SK-N-SH (cell line): ENCODE results near the gene OR5H15. TPM values are rescaled to one million over a fixed set of nuclear protein-coding genes. Genes with fewer than 3 reads are reported as not detected.

Experiments
- CTCF ChIA-PET: fragments of 300-600, 350-600 bp; formaldehyde crosslinking; extraction: SDS; loops from one replicate; lab custom pipeline; 2021; lab: Yijun Ruan, JAX
- POLR2A ChIA-PET: fragments of 350-600 bp; sonication (Branson Sonifier 250); formaldehyde crosslinking; extraction: SDS; loops from one replicate; lab custom pipeline; 2020; ENCODE audit warnings: antibody characterized with exemption, inconsistent platforms; lab: Yijun Ruan, JAX
- DNase-seq: peaks from one replicate; pipeline ENCODE4 v3.0.0; 2012
- H2AFZ ChIP-seq: fragments of 200-600 bp; sonication (generic); 2 replicates; pipeline ENCODE4 v1.8.1; 2016; ENCODE audit warnings: antibody characterized with exemption, mild to moderate bottlenecking, low read depth
- H3F3A ChIP-seq: fragments of 200-600 bp; sonication (generic); replicated peaks from 2 replicates; pipeline ENCODE3; 2016; ENCODE audit warnings: antibody characterized with exemption, mild to moderate bottlenecking; ENCODE audit not compliant: insufficient read depth
- H3K27ac ChIP-seq, 2 experiments: fragments of 200-500 bp in 1 of 2; fragments of 200-600 bp in 1 of 2; sonication (Bioruptor generic) in 1 of 2; sonication (generic), shearing (Covaris generic) in 1 of 2; 2 replicates each; pipeline versions ENCODE4 v1.5.1 to v1.6.1; 2014 to 2016; ENCODE audit warnings: low read depth in 2 of 2, inconsistent platforms in 1 of 2, low read length in 1 of 2, mild to moderate bottlenecking in 1 of 2, mixed read lengths in 1 of 2
- H3K27me3 ChIP-seq: fragments of 200-600 bp; sonication (generic), shearing (Covaris generic); 2 replicates; pipeline ENCODE4 v1.6.1; 2016; ENCODE audit warnings: mixed run types; ENCODE audit not compliant: insufficient read depth
- H3K36me3 ChIP-seq, 2 experiments: fragments of 200-500 bp in 1 of 2; fragments of 200-600 bp in 1 of 2; sonication (Bioruptor generic) in 1 of 2; sonication (generic) in 1 of 2; replicated peaks in 1 of 2; 2 replicates each; pipeline versions ENCODE3 to v1.5.1; 2014 to 2016; ENCODE audit warnings: low read length in 1 of 2, mild to moderate bottlenecking in 1 of 2; ENCODE audit not compliant: insufficient read depth in 2 of 2, control insufficient read depth in 1 of 2
- H3K4me1 ChIP-seq, 2 experiments: fragments of 200-500 bp in 1 of 2; fragments of 200-600 bp in 1 of 2; sonication (Bioruptor generic) in 1 of 2; sonication (generic), shearing (Covaris generic) in 1 of 2; 2 replicates each; pipeline versions ENCODE4 v1.5.1 to v1.6.1; 2014 to 2016; ENCODE audit warnings: low read depth in 1 of 2, low read length in 1 of 2, mixed run types in 1 of 2; ENCODE audit not compliant: insufficient read depth in 2 of 2, control insufficient read depth in 1 of 2
- H3K4me2 ChIP-seq: fragments of 200-600 bp; sonication (generic), shearing (Covaris generic); 2 replicates; pipeline ENCODE4 v1.6.1; 2017; ENCODE audit warnings: mixed run types
- H3K4me3 ChIP-seq, 2 experiments: fragments of 200-500 bp in 1 of 2; fragments of 200-600 bp in 1 of 2; sonication (Bioruptor generic) in 1 of 2; sonication (generic), shearing (Covaris generic) in 1 of 2; 2 replicates each; pipeline versions ENCODE4 v1.5.1 to v1.8.1; 2014 to 2016; ENCODE audit warnings: low read depth in 2 of 2, inconsistent platforms in 1 of 2, low read length in 1 of 2, mild to moderate bottlenecking in 1 of 2, mixed read lengths in 1 of 2, moderate library complexity in 1 of 2
- H3K79me2 ChIP-seq: fragments of 200-600 bp; sonication (generic); 2 replicates; pipeline ENCODE4 v1.8.1; 2017; ENCODE audit warnings: mild to moderate bottlenecking; ENCODE audit not compliant: insufficient read depth
- H3K9ac ChIP-seq: fragments of 200-600 bp; sonication (generic); 2 replicates; pipeline ENCODE4 v1.6.1; 2017; ENCODE audit warnings: mixed run types
- H3K9me2 ChIP-seq: fragments of 200-600 bp; sonication (generic); 2 replicates; pipeline ENCODE4 v1.6.1; 2017; ENCODE audit warnings: mixed run types
- H3K9me3 ChIP-seq: fragments of 200-600 bp; sonication (generic); 2 replicates; pipeline ENCODE4 v1.6.1; 2017; ENCODE audit warnings: mixed run types, mild to moderate bottlenecking, moderate library complexity
- H4K20me1 ChIP-seq: fragments of 200-600 bp; sonication (generic); 2 replicates; pipeline ENCODE4 v1.6.1; 2017; ENCODE audit warnings: mild to moderate bottlenecking, mixed run types; ENCODE audit not compliant: insufficient read depth
- CHD2 ChIP-seq: fragments of 150-350 bp; IDR thresholded peaks from 2 replicates; pipeline ENCODE4 v1.6.1; 2018; ENCODE audit warnings: low read length; ENCODE audit not compliant: partially characterized antibody
- CTCF ChIP-seq: fragments of 200-600 bp; sonication (generic); IDR thresholded peaks from 2 replicates; pipeline ENCODE4 v1.6.1; 2017; ENCODE audit warnings: antibody characterized with exemption, mild to moderate bottlenecking, moderate library complexity
- ELF1 ChIP-seq: IDR thresholded peaks from 2 replicates; pipeline ENCODE4 v1.4.0; 2012
- EP300 ChIP-seq, 2 experiments: IDR thresholded peaks; 2 replicates each; pipeline versions ENCODE4 v1.4.0 to v1.6.1; 2012; ENCODE audit warnings: borderline replicate concordance in 1 of 2, low read depth in 1 of 2, low read length in 1 of 2
- FOXJ3 ChIP-seq: sonication (generic); formaldehyde crosslinking; IDR thresholded peaks from 2 replicates; pipeline ENCODE4 v1.5.1; 2020; ENCODE audit warnings: mild to moderate bottlenecking, missing genetic modification reagents
- FOXM1 ChIP-seq: IDR thresholded peaks from 2 replicates; pipeline ENCODE4 v1.4.0; 2012; ENCODE audit warnings: low read depth, mild to moderate bottlenecking
- GATA2 ChIP-seq: sonication (generic); formaldehyde crosslinking; IDR thresholded peaks from 2 replicates; pipeline ENCODE4 v1.5.0; 2020; ENCODE audit warnings: mild to moderate bottlenecking, missing genetic modification reagents
- MXI1 ChIP-seq: IDR thresholded peaks from 2 replicates; pipeline ENCODE4 v1.6.1; 2012; ENCODE audit warnings: mild to moderate bottlenecking, low read depth, low read length, improper control_type of control experiment
- POLR2AphosphoS5 ChIP-seq: IDR thresholded peaks from 2 replicates; pipeline ENCODE4 v1.6.1; 2012; ENCODE audit warnings: low read depth, low read length
- RAD21 ChIP-seq: IDR thresholded peaks from 2 replicates; pipeline ENCODE4 v1.6.1; 2012; ENCODE audit warnings: mild to moderate bottlenecking, low read length
- RXRA ChIP-seq: IDR thresholded peaks from 2 replicates; pipeline ENCODE4 v1.4.0; 2012; ENCODE audit warnings: low read depth, mild to moderate bottlenecking, borderline replicate concordance
- TAF1 ChIP-seq: IDR thresholded peaks from 2 replicates; pipeline ENCODE4 v1.6.1; 2012; ENCODE audit warnings: low read depth, mild to moderate bottlenecking, low read length, moderate library complexity, borderline replicate concordance
- TEAD4 ChIP-seq: IDR thresholded peaks from 2 replicates; pipeline ENCODE4 v1.4.0; 2012; ENCODE audit warnings: mild to moderate bottlenecking, borderline replicate concordance; ENCODE audit not compliant: insufficient read depth
- WGBS: methylation state at CpG from one replicate; pipeline ENCODE4 v1.1.6; 2017; ENCODE audit warnings: low lambda C conversion rate; 5-methylcytosine and 5-hydroxymethylcytosine counted together
- polyA plus RNA-seq, 3 experiments: library from polyadenylated mRNA; depleted of rRNA; stranded (reverse); fragments of >200 nt; gene quantifications; 2 replicates each; pipeline ENCODE4 v1.2.3, GENCODE V29; 2012
- TF ChIP-seq, protein P1 (sequence below): IDR thresholded peaks from 2 replicates; pipeline ENCODE4 v1.6.1; 2012; ENCODE audit warnings: mild to moderate bottlenecking, low read depth, low read length, moderate library complexity
- TF ChIP-seq, protein P2 (sequence below): fragments of 150-350 bp; IDR thresholded peaks from 2 replicates; pipeline ENCODE4 v1.6.1; 2017; ENCODE audit warnings: antibody characterized with exemption, low read length, low read depth, borderline replicate concordance
- TF ChIP-seq, protein P3 (sequence below): IDR thresholded peaks from 2 replicates; pipeline ENCODE4 v1.4.0; 2012; ENCODE audit warnings: low read depth, borderline replicate concordance

The OR5H15 gene
- polyA plus RNA-seq, 1 of the 3 experiments (the other 2 are of a cell fraction): not detected

DNA sequence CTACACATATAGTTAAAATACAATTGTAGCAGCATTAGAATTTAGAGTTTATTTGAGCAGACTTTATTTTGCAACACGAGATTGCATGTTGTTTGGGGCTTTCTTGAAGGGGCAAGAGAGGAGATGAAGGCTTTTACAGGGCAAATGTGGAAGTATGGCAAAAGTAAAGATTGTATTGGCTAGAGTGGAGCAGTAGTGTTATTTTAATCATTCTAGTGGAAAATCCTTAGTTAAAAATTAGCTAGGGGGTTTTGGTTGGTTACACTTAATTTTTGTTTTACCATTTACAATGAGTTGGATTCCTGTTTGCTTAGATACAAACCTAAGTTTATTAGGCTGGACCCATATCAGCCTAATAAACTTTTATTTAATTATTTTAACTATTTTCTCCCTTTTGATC lies 4.6 kb downstream of the OR5H15 start:
- Histone ChIP-seq H4K20me1 (no peaks in the 10 kb centered on the region), H3K27ac (no peak overlapping the region), H3K27me3 (no peaks in the 10 kb centered on the region), H3K4me3 (no peak overlapping the region), H3K36me3 (no peaks in the 10 kb centered on the region), H3F3A (no peaks in the 10 kb centered on the region), H3K4me2 (no peak overlapping the region), H3K9me3 (no peaks in the 10 kb centered on the region), H3K9ac (no peak overlapping the region), H3K79me2 (no peaks in the 10 kb centered on the region), H2AFZ (no peak overlapping the region), H3K4me1 (no peaks in the 10 kb centered on the region), H3K9me2 (no peaks in the 10 kb centered on the region)
- TF ChIP-seq, protein P1, sequence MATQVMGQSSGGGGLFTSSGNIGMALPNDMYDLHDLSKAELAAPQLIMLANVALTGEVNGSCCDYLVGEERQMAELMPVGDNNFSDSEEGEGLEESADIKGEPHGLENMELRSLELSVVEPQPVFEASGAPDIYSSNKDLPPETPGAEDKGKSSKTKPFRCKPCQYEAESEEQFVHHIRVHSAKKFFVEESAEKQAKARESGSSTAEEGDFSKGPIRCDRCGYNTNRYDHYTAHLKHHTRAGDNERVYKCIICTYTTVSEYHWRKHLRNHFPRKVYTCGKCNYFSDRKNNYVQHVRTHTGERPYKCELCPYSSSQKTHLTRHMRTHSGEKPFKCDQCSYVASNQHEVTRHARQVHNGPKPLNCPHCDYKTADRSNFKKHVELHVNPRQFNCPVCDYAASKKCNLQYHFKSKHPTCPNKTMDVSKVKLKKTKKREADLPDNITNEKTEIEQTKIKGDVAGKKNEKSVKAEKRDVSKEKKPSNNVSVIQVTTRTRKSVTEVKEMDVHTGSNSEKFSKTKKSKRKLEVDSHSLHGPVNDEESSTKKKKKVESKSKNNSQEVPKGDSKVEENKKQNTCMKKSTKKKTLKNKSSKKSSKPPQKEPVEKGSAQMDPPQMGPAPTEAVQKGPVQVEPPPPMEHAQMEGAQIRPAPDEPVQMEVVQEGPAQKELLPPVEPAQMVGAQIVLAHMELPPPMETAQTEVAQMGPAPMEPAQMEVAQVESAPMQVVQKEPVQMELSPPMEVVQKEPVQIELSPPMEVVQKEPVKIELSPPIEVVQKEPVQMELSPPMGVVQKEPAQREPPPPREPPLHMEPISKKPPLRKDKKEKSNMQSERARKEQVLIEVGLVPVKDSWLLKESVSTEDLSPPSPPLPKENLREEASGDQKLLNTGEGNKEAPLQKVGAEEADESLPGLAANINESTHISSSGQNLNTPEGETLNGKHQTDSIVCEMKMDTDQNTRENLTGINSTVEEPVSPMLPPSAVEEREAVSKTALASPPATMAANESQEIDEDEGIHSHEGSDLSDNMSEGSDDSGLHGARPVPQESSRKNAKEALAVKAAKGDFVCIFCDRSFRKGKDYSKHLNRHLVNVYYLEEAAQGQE: no peak
- TF ChIP-seq POLR2AphosphoS5 (no peak), MXI1 (no peak), GATA2 (CRISPR knock-in tag) (no peak), RAD21 (no peak), EP300 (IDR thresholded peaks at IDR 0.05; ENCODE audit: borderline replicate concordance in 1 of 2, low read depth in 1 of 2, low read length in 1 of 2) (no peak), RXRA (no peak), CTCF (no peak), ELF1 (no peak), CHD2 (no peak), TAF1 (no peak), FOXJ3 (CRISPR knock-in tag) (no peak), FOXM1 (no peak), TEAD4 (no peak)
- TF ChIP-seq, protein P2, sequence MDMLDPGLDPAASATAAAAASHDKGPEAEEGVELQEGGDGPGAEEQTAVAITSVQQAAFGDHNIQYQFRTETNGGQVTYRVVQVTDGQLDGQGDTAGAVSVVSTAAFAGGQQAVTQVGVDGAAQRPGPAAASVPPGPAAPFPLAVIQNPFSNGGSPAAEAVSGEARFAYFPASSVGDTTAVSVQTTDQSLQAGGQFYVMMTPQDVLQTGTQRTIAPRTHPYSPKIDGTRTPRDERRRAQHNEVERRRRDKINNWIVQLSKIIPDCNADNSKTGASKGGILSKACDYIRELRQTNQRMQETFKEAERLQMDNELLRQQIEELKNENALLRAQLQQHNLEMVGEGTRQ: no peak
- TF ChIP-seq, protein P3, sequence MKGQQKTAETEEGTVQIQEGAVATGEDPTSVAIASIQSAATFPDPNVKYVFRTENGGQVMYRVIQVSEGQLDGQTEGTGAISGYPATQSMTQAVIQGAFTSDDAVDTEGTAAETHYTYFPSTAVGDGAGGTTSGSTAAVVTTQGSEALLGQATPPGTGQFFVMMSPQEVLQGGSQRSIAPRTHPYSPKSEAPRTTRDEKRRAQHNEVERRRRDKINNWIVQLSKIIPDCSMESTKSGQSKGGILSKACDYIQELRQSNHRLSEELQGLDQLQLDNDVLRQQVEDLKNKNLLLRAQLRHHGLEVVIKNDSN: no peak
- ChIA-PET CTCF (no interaction called here), POLR2A (no interaction called here)
- whole genome bisulfite sequencing: 0% methylated on average over 1 of the region's 1 CpG
- DNase-seq: no peak
